HG03280 (cell line): ENCODE results near the gene HABP2.

ENCODE experiments used
- ATAC-seq: cut with Tn5 transposase; IDR thresholded peaks from one replicate; pipeline ENCODE4 v1.9.1; 2021; ENCODE audit warnings: mild to moderate bottlenecking, moderate library complexity; ENCODE audit not compliant: unreplicated experiment

The HABP2 gene

GRCh38 chr10:113552701-113553100, at the start of gene HABP2:
HABP2 (plus strand) TSS chr10:113553053; CDS start chr10:113553122, 69 bp downstream.
- no peak for ATAC-seq

- ATAC-seq = no peak
Observed at GRCh38 chr10:113503930-113504329, 48.9 kb upstream of the HABP2 start.

- ATAC-seq = no peak
Observed at GRCh38 chr10:113504423-113504822, 48.4 kb upstream of the HABP2 start.

- no peak for ATAC-seq
Observed at GRCh38 chr10:113506476-113506875, 46.4 kb upstream of the HABP2 start.

- no peak for ATAC-seq
Observed at GRCh38 chr10:113511419-113511818, 41.4 kb upstream of the HABP2 start.

GRCh38 chr10:113515161-113515560, 37.7 kb upstream of the HABP2 start:
- no peak for ATAC-seq

GRCh38 chr10:113515601-113516000, 37.3 kb upstream of the HABP2 start:
- no peak for ATAC-seq

GRCh38 chr10:113516061-113516460, 36.8 kb upstream of the HABP2 start:
- no peak for ATAC-seq

- ATAC-seq = no peak
Observed at GRCh38 chr10:113517165-113517900, 35.5 kb upstream of the HABP2 start.

- no peak for ATAC-seq
Observed at GRCh38 chr10:113517901-113518260, 35.0 kb upstream of the HABP2 start.

- ATAC-seq = no peak
Observed at GRCh38 chr10:113518415-113518814, 34.4 kb upstream of the HABP2 start.

GRCh38 chr10:113518816-113519591, 33.8 kb upstream of the HABP2 start:
- ATAC-seq = no peak

GRCh38 chr10:113519681-113520115, 33.2 kb upstream of the HABP2 start:
- no peak for ATAC-seq

- ATAC-seq = no peak
Observed at GRCh38 chr10:113520261-113520660, 32.6 kb upstream of the HABP2 start.

GRCh38 chr10:113520690-113521474, 32.0 kb upstream of the HABP2 start:
- peak; percentile 73 for ATAC-seq

- ATAC-seq = peak; percentile 7
Observed at GRCh38 chr10:113521475-113521795, 31.4 kb upstream of the HABP2 start.

- ATAC-seq = no peak
Observed at GRCh38 chr10:113522460-113522859, 30.4 kb upstream of the HABP2 start.

- ATAC-seq = no peak
Observed at GRCh38 chr10:113523071-113523470, 29.8 kb upstream of the HABP2 start.

GRCh38 chr10:113523628-113524027, 29.2 kb upstream of the HABP2 start:
- no peak for ATAC-seq

GRCh38 chr10:113524120-113524519, 28.7 kb upstream of the HABP2 start:
- no peak for ATAC-seq
